Suprapubic skin (tissue), 4 donors: ENCODE results near the gene CAMK2G. TPM values are rescaled to one million over a fixed set of nuclear protein-coding genes. Genes with fewer than 3 reads are reported as not detected.

Source experiments
- DNase-seq, 2 donors: peaks; one replicate each; pipeline ENCODE4 v3.0.0-alpha.2; 2019; ENCODE audit warnings: low spot score in 2 of 2
- H3K27ac ChIP-seq: fragments of 200-600 bp; sonication (generic); one replicate; pipeline ENCODE4 v1.5.1; 2019
- H3K27me3 ChIP-seq: fragments of 200-600 bp; sonication (generic); one replicate; pipeline ENCODE4 v1.5.1; 2019
- H3K36me3 ChIP-seq: fragments of 200-600 bp; sonication (generic); one replicate; pipeline ENCODE4 v1.5.1; 2019
- H3K4me1 ChIP-seq: fragments of 200-600 bp; sonication (generic); one replicate; pipeline ENCODE4 v1.5.1; 2019
- H3K4me3 ChIP-seq: fragments of 200-600 bp; sonication (generic); one replicate; pipeline ENCODE4 v1.5.1; 2019; ENCODE audit warnings: mild to moderate bottlenecking
- H3K9me3 ChIP-seq: fragments of 200-600 bp; sonication (generic); one replicate; pipeline ENCODE4 v1.5.1; 2019
- EP300 ChIP-seq: sonication (generic); formaldehyde crosslinking; IDR thresholded peaks from one replicate; pipeline ENCODE4 v1.6.1; 2017; ENCODE audit warnings: antibody characterized with exemption
- POLR2A ChIP-seq, 2 donors: fragments of 450-650 bp; IDR thresholded peaks; one replicate each; pipeline ENCODE4 v1.6.1; 2017; ENCODE audit warnings: antibody characterized with exemption in 2 of 2, mild to moderate bottlenecking in 2 of 2, moderate library complexity in 2 of 2
- POLR2AphosphoS5 ChIP-seq, 3 donors: sonication (generic); formaldehyde crosslinking; IDR thresholded peaks; one replicate each; pipeline ENCODE4 v1.6.1; 2017; ENCODE audit warnings: antibody characterized with exemption in 3 of 3
- WGBS: methylation state at CpG from one replicate; pipeline ENCODE4 v1.1.5; 2018; 5-methylcytosine and 5-hydroxymethylcytosine counted together
- total RNA-seq, 4 donors: library from RNA; depleted of rRNA; stranded (reverse); fragments of >200 nt; gene quantifications; one replicate each; pipeline ENCODE4 v1.1.0, GENCODE V29; 2016
- TF ChIP-seq, protein P1 (sequence below), 2 donors: fragments of 200-600 bp in 1 of 2; fragments of 450-650 bp in 1 of 2; sonication (generic) in 1 of 2; IDR thresholded peaks; one replicate each; pipeline ENCODE4 v1.5.1; 2016 to 2019; ENCODE audit warnings: antibody characterized with exemption in 2 of 2, mild to moderate bottlenecking in 1 of 2, moderate library complexity in 1 of 2

Gene CAMK2G
- total RNA-seq, 4 donors from 2014 or later, result 16.9 to 35.2 (median 20.6) TPM

DNA sequence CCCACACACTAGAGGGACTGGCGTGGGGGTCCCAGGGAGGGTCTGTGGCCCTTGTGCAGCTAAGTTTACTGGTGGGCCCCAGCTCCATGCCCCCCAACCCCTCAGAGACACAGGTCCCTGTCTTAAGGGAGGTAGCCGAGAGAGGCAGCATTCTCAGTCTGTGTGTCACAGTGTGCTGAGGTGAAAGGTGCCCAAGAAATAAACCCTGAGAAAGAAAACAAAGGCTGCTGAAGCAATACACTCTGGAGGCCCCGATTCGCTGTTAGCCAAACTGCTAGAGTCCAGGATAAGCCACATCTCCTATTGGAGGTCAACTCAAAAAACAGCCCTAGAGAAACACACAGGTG is 34.3 kb downstream of the CAMK2G start:
- no peaks in the 10 kb centered on the region for H3K9me3 ChIP-seq
- TF ChIP-seq, protein P1, sequence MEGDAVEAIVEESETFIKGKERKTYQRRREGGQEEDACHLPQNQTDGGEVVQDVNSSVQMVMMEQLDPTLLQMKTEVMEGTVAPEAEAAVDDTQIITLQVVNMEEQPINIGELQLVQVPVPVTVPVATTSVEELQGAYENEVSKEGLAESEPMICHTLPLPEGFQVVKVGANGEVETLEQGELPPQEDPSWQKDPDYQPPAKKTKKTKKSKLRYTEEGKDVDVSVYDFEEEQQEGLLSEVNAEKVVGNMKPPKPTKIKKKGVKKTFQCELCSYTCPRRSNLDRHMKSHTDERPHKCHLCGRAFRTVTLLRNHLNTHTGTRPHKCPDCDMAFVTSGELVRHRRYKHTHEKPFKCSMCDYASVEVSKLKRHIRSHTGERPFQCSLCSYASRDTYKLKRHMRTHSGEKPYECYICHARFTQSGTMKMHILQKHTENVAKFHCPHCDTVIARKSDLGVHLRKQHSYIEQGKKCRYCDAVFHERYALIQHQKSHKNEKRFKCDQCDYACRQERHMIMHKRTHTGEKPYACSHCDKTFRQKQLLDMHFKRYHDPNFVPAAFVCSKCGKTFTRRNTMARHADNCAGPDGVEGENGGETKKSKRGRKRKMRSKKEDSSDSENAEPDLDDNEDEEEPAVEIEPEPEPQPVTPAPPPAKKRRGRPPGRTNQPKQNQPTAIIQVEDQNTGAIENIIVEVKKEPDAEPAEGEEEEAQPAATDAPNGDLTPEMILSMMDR (IDR thresholded peaks at IDR 0.05), result no peak
- TF ChIP-seq POLR2AphosphoS5 (IDR thresholded peaks at IDR 0.05), result no peak
- TF ChIP-seq EP300, result no peak
- no peak for TF ChIP-seq POLR2A (IDR thresholded peaks at IDR 0.05)
- H3K27me3 ChIP-seq, result no peaks in the 10 kb centered on the region
- no peak overlapping the region for H3K4me3 ChIP-seq
- H3K36me3 ChIP-seq, result peaks cover 86% of the 10 kb centered on the region
- H3K4me1 ChIP-seq, result no peaks in the 10 kb centered on the region
- WGBS, result 100% methylated on average over 4 of the region's 4 CpGs
- no peak for DNase-seq
- no peak overlapping the region for H3K27ac ChIP-seq

DNA sequence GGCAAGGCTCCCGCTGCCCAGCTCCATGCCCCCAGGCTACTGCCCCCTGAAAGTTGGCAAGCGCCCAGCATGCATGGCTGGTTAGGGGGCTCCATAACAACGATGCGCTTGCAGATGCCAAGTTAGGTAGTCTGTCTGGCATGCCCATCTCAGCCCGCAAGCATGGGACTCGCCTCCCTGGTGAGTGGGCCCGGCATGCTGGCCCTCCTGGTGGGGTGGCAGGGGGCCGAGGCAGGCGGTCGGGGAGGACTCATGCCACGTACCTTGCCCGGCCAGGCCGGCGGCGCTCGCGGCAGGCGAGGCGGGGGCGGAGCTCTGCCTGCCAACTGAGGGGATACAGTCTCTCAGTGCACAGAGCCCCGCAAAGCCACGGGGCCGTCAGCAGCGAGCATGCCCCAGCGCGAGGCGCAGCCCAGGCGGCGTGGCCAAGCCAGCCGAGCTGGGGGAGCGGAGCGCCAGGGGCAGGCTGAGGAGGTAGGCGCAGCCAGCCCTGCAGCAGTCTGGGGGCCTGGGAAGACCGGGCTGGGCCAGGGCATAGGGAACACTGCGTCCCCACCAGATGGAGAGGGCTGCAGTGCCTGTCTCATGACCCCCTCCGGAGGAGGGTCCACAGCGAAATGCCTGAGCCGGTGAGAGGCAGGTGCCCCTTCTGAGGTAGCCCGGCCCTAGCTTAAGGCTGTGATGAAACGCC is 34.9 kb downstream of the CAMK2G start:
- TF ChIP-seq EP300 (no peak), POLR2A (IDR thresholded peaks at IDR 0.05) (no peak), POLR2AphosphoS5 (IDR thresholded peaks at IDR 0.05) (no peak)
- TF ChIP-seq, protein P1 (IDR thresholded peaks at IDR 0.05), result no peak
- no peaks in the 10 kb centered on the region for H3K4me1 ChIP-seq
- DNase-seq, result no peak
- no peaks in the 10 kb centered on the region for H3K9me3 ChIP-seq
- peaks cover 82% of the 10 kb centered on the region for H3K36me3 ChIP-seq
- no peak overlapping the region for H3K27ac ChIP-seq
- WGBS, result 97% methylated on average over 25 of the region's 40 CpGs
- H3K27me3 ChIP-seq, result no peaks in the 10 kb centered on the region
- H3K4me3 ChIP-seq, result no peak overlapping the region

DNA sequence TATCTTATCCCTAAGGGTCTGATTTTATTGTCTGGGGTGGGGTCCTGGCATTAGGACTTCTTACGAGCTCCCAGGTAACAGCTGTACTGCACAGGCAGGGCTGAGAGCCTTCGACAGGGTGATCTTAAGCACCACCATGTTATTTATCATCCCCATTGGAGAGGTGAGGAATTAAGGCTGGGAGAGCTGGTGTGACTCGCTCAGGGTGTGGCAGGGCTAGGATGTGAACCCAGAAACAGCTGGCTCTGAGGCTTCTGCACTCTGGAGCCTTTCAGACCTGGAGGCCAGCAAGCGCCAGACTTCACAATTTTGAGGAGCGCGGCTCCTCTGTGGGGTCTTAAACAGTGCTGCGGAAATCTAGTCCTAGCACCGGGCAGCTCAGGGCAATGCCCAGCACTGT is 35.5 kb downstream of the CAMK2G start:
- DNase-seq, result no peak
- Histone ChIP-seq H3K27me3 (no peaks in the 10 kb centered on the region), H3K27ac (no peak overlapping the region), H3K9me3 (no peaks in the 10 kb centered on the region), H3K4me3 (no peak overlapping the region), H3K36me3 (peaks cover 79% of the 10 kb centered on the region), H3K4me1 (no peaks in the 10 kb centered on the region)
- TF ChIP-seq EP300 (no peak), POLR2AphosphoS5 (IDR thresholded peaks at IDR 0.05) (no peak), POLR2A (IDR thresholded peaks at IDR 0.05) (no peak)
- TF ChIP-seq, protein P1 (IDR thresholded peaks at IDR 0.05), result no peak
- 85% methylated on average over 8 of the region's 8 CpGs for WGBS

DNA sequence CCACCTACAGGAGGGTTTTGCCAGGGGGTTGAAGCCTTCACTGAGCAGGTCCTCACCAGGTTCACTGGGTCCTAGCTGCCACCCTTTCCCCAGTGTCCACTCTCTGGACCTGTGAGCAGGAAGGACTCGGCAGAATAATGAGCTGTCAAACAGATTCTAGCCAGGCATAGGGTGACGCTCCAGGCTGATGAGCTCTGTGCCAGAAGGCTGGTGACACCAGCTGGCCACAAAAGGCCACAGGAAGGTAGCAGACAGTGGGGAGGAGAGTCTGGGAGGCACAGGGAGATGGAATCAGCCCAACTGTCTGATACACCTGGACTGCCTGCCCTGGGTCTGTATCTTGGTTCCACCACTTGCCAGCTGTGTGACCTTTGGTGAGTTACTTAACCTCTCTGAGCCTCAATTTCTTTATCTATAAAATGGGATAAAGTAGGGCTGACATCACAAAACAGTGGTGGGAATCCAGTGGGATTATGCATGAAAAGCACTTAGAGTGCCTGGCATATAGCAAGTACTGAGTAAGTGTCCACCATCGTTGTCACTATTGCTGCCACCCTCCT is 36.3 kb downstream of the CAMK2G start:
- Histone ChIP-seq H3K9me3 (no peaks in the 10 kb centered on the region), H3K27ac (no peak overlapping the region), H3K36me3 (peaks cover 75% of the 10 kb centered on the region), H3K27me3 (no peaks in the 10 kb centered on the region), H3K4me1 (no peaks in the 10 kb centered on the region), H3K4me3 (no peak overlapping the region)
- TF ChIP-seq POLR2A (IDR thresholded peaks at IDR 0.05) (no peak), POLR2AphosphoS5 (IDR thresholded peaks at IDR 0.05) (no peak), EP300 (no peak)
- TF ChIP-seq, protein P1 (IDR thresholded peaks at IDR 0.05), result no peak
- no peak for DNase-seq
- 89% methylated on average over 3 of the region's 3 CpGs for WGBS

DNA sequence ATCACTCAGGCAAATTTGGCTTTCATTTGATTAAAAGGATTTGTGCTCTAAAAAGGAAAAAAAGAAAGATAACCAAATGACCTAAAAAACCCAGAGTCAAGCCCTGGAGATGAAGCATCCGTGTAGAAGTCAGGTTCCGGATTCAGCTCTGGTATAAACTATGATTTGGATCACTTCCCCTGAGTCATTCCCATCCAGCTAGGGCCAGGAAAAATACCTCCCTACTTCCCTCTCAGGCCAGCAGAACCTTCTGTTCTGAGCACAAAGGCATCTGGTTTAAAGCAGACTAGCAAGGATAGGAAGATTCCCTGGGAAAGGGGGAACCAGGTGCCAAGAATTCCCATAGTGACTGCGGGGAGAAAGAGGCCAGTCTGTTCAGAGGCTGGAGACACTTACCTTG is 37.3 kb downstream of the CAMK2G start:
- no peak overlapping the region for H3K27ac ChIP-seq
- no peak overlapping the region for H3K4me3 ChIP-seq
- H3K4me1 ChIP-seq, result no peaks in the 10 kb centered on the region
- WGBS, result 83% methylated on average over 3 of the region's 3 CpGs
- TF ChIP-seq, protein P1 (IDR thresholded peaks at IDR 0.05), result no peak
- no peak for TF ChIP-seq EP300
- TF ChIP-seq POLR2AphosphoS5 (IDR thresholded peaks at IDR 0.05), result no peak
- no peak for TF ChIP-seq POLR2A (IDR thresholded peaks at IDR 0.05)
- no peaks in the 10 kb centered on the region for H3K27me3 ChIP-seq
- no peaks in the 10 kb centered on the region for H3K9me3 ChIP-seq
- no peak for DNase-seq
- H3K36me3 ChIP-seq, result peaks cover 65% of the 10 kb centered on the region
